GM18508 (cell line): ENCODE measurements around the gene ITPRIP.

Source experiments
- ATAC-seq: cut with Tn5 transposase; IDR thresholded peaks from one replicate; pipeline ENCODE4 v1.9.1; 2021; ENCODE audit warnings: moderate number of reproducible peaks; ENCODE audit not compliant: insufficient read depth, unreplicated experiment

ITPRIP gene

GRCh38 chr10:104344219-104344618 is 6.0 kb upstream of the ITPRIP start:
- no peak for ATAC-seq

- ATAC-seq: no peak
These were observed 4.7 kb upstream of the ITPRIP start for GRCh38 chr10:104342941-104343411.

- ATAC-seq: no peak
These were observed 2.4 kb upstream of the ITPRIP start for GRCh38 chr10:104340641-104341040.

DNA sequence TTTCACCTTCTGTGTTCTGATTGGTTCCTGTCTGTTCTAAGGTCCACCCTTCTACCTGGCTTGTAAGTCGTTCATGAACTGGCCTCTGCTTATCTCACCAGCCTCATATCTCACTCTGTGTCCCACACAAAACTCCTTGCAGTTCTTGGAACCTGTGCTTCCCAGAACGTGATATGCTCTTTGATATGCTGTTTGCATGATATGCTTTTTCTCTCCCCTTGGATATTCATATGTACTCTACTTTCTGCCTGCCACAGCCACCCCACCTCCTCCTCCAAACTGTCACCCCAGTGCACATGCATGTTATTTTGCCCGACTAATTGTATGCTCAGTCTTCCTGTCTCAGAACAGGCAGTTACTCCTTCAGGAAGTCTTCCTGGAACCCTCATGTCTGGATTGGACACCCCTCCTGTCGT is 1.9 kb upstream of the ITPRIP start:
- no peak for ATAC-seq

DNA sequence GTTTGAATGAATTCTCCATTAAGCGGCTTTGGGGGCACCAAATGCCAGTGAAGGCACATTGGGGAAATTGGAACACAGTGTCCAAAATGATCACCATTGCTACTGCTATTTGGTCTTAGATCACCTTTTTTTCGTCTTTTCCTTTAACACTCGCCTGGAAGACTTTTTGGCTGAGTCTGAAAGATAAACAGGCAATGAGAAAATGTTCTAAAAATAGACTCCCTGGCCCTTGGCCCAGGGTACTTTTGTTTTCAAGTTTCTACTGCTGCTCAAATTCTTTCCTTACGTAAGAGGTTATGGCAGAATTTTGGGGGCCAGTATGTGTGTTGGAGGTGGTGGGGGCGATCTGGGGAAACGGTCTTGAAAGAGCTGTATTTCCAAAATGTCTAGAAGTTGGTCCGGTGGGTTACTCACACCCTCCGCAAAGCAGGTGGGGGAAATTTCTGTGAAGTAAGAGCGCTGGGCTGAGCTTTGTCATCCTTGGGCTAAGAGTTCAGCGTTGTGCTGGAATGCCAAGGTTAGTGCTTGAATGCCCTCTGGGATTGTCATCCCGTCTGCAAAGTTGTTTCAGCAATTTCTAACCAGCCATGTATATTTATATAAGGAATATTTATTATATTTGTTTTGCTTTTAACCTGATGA is 1.3 kb upstream of the ITPRIP start:
- ATAC-seq: no peak

GRCh38 chr10:104337521-104337984 is 712 bp downstream of the ITPRIP start:
- ATAC-seq: peak; percentile 28

GRCh38 chr10:104336821-104337467 is 1.3 kb downstream of the ITPRIP start:
- no peak for ATAC-seq

- no peak for ATAC-seq
These were observed 3.2 kb downstream of the ITPRIP start for GRCh38 chr10:104334965-104335650.

- ATAC-seq: no peak
These were observed 3.7 kb downstream of the ITPRIP start for GRCh38 chr10:104334561-104334960.

GRCh38 chr10:104333728-104334373 is 4.4 kb downstream of the ITPRIP start:
- no peak for ATAC-seq

DNA sequence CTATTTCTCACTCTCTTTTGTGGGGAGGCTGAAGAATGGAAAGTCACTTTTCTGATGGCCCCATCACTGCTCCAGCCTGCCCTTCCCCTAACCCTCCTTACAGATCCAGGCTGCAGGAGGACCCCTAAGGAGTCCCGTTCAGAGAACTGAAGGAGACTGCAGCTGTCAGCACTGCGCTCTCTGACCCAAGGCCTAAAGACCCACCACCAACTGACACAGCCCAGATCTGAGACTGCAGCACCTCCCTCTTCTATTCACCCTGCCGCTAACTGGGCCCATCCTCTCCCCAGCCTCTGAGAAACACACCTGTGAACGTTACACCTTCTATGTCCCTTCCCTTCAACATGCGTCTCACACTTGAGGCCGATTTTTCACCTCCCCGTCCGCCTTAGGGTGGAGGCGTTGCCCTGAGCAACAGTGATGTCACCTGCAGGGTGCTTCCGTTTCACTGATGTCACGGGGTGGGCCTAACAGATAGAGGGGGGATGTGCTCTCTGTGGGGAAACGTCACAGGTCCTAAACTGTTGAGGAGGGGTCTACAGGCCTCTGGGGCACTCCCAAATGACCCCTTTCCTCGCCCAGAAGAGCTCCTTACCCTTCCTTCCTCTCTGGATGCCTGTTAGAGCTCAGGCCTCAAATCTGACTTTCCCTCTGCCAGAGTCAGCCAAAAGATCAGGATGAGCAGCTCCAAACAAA is 5.1 kb downstream of the ITPRIP start:
- ATAC-seq: no peak

DNA sequence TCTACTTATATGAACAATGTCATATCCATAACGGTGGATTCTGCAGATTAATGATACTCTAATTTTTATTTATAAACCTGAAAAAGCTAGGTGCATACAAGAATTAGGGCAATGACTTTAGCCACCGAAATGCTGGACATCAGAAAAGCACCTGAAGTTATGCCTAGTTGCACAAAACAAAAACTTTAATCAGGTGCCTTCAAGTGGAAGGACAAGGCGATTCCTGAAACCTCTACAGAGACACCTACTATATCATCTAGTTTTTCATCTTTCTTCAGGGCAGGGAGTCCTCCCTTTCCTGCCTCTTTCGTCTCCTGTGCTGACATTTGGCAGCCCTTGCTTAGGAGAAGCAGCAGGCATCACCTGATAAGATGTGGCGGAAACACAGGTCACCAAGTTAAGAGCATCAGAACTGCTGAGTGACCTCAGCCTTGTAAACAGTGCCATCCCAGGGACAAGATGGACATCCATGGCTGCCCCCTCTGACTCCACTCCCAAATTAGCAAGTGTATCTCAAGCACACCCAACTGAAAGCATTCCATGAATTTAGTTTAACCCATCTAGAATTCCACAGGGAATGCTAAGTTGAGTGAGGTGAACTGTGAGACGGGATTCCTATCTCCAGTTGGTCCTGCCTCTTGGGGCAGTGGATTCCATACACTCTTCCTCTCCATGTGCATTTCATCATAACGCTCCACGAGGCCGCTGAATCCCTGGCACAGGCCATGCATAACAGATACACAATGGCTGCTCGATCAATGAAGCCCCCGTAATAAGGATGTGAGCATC is 5.8 kb downstream of the ITPRIP start:
- no peak for ATAC-seq

DNA sequence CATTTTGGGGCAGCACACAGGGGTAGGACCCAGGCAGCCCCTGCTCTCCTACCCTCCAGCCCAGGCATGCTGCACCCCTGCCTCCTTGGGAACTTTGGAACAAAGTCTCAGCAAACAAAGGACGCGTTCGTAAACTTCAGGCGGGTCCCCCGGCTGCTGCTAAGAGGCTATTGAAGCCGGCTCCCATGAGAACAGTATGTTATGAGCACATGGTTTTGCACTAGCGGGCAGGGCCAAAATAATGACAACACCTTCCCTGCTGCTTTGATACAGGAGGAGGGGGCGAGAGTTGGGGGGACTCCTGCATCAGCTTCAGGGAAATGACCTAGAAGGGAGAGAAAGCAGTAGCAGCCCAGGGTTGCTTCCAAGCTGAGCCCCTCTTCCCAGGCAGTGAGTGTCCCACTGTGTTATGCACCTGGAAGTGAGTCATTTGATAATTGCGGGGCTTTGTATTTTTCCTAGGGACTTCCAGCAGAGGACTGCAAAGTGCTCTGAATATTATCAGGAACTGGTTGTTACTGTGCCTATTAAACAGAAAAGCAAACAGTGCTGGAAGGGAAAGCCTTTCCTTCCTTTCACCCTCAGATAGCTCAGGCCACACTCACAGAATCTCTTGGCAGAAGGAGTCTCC is 6.9 kb downstream of the ITPRIP start:
- ATAC-seq: no peak

DNA sequence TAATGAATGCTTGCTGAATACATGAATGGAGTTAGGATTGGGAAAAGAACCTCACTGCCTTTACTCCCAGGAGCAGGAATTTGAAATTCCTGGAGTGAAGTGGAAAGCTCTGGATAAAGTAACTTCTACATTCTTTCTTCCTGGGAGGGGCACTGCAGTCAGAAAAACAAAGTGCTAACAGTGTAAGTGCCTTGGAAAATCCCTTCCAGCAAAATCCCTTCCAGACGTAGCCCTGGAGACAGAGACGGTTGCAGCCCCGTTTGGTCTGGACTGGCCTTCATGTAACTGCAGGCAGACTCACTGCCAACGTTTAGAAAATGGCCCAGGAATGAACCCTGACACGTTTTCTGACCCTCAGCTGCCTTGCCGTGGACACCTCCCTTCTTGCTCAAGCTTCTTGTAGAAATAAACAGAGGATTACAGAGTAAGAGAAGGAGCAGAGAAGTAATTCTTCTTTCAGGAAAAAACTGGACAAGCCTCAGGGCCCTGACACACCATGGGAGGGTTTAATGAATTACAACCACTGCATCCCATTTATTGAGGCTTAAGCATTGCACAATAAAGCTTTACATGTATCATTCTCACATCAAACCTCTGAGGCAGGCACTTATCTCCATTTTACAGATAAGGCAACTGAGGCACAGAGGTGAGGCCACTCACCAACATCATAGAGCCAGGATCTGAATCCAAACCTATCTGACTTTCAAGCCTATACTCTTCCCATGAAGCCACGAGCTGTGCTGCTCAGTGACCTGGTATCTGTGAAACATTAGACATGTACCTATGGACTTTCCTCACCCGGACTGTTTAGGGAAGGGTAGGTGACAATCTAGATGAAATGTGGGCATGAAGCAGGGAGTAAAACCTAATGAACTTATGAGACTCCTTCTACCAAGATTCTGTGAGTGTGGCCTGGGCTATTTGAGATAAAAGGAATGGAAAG is 7.8 kb downstream of the ITPRIP start:
- no peak for ATAC-seq

- no peak for ATAC-seq
These were observed 8.5 kb downstream of the ITPRIP start for GRCh38 chr10:104329735-104330134.

DNA sequence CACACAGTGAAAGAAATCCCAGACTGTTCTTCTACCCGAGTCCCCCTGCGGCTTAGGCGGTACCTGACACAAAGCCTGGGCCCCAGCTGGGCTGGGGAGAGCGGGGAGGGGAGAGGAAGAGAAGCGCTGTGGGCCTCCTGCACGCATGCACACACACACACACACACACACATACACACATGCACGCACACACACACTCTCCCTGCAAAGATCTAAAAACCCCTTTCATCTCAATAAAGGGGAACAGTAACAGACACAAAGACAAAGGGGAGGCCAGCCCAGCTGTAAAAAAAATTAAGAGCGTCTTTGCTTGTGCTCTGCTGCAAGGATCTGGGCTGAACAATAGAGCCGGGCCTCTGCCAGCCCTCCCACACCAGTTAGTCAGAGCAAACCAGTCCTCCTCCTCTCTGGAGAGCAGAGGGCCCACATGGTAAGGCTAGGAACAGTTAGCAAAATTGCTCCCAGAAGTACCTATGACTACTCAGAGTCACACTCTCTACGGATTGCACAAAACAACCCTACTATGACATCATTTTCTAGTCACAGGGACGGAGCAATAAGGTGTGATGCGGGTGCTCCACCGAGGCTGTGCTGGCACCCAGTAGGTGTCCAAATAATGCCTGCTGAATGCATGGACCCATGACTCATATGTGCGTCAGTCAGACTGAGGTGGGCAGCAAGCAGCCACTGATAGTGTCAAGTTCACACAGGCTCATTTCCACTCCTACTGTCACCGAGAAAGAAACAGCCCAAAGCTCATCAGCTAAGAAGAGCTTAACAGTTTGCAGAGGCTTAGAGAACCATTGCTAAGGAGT is 9.2 kb downstream of the ITPRIP start:
- ATAC-seq: no peak

DNA sequence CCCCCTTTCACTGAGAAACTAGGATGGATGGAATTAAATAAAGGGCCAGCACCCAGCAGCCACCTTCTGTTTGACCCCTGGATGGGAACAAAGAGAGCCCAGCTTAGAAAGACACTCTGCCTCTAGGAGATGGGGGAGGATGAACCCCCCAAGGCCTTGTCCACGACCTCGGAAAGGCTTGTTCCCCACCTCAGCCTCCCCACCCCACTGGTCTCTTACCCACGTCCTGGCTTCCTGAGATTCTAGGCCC is 9.7 kb downstream of the ITPRIP start:
- ATAC-seq: no peak
